HEK293 (cell line): Measurements from ENCODE around the gene GAS2L2.

Source experiments
- ATF2 ChIP-seq: fragments of 450-650 bp; formaldehyde crosslinking; IDR thresholded peaks from 2 replicates; pipeline ENCODE4 v1.5.1; 2016; ENCODE audit warnings: missing biosample characterization, missing genetic modification characterization, low read depth
- CTCF ChIP-seq: fragments of 450-650 bp; formaldehyde crosslinking; IDR thresholded peaks from 2 replicates; pipeline ENCODE4 v1.5.1; 2016; ENCODE audit warnings: missing biosample characterization, missing genetic modification characterization
- EGR2 ChIP-seq: fragments of 450-650 bp; formaldehyde crosslinking; IDR thresholded peaks from 2 replicates; pipeline ENCODE4 v1.5.1; 2016; ENCODE audit warnings: low read depth, missing biosample characterization, missing genetic modification characterization
- SCRT1 ChIP-seq: fragments of 450-650 bp; formaldehyde crosslinking; IDR thresholded peaks from 2 replicates; pipeline ENCODE4 v1.5.1; 2016; ENCODE audit warnings: missing biosample characterization, missing genetic modification characterization, borderline replicate concordance
- SP2 ChIP-seq: fragments of 450-650 bp; formaldehyde crosslinking; IDR thresholded peaks from 2 replicates; pipeline ENCODE4 v1.5.1; 2016; ENCODE audit warnings: missing biosample characterization, missing genetic modification characterization
- ZFP69B ChIP-seq: fragments of 450-650 bp; formaldehyde crosslinking; IDR thresholded peaks from 2 replicates; pipeline ENCODE4 v1.5.1; 2016; ENCODE audit warnings: missing biosample characterization, missing genetic modification characterization
- ZNF114 ChIP-seq: fragments of 450-650 bp; formaldehyde crosslinking; IDR thresholded peaks from 2 replicates; pipeline ENCODE4 v1.5.0; 2017; ENCODE audit warnings: missing biosample characterization, missing genetic modification characterization
- ZNF148 ChIP-seq: fragments of 450-650 bp; formaldehyde crosslinking; IDR thresholded peaks from 2 replicates; pipeline ENCODE4 v1.5.0; 2017; ENCODE audit warnings: missing biosample characterization, missing genetic modification characterization, borderline replicate concordance
- ZNF302 ChIP-seq: fragments of 450-650 bp; formaldehyde crosslinking; IDR thresholded peaks from 2 replicates; pipeline ENCODE4 v1.5.1; 2016; ENCODE audit warnings: missing biosample characterization, missing genetic modification characterization, low read depth
- ZNF341 ChIP-seq: fragments of 450-650 bp; formaldehyde crosslinking; IDR thresholded peaks from 2 replicates; pipeline ENCODE4; 2016; ENCODE audit warnings: low read depth, missing biosample characterization, missing genetic modification characterization
- ZNF513 ChIP-seq: fragments of 450-650 bp; IDR thresholded peaks from 2 replicates; pipeline ENCODE4 v1.5.1; 2018; ENCODE audit warnings: missing biosample characterization, missing genetic modification characterization
- ZNF623 ChIP-seq: fragments of 450-650 bp; formaldehyde crosslinking; IDR thresholded peaks from 2 replicates; pipeline ENCODE4 v1.5.1; 2016; ENCODE audit warnings: missing biosample characterization, missing genetic modification characterization
- ZNF677 ChIP-seq: fragments of 450-650 bp; IDR thresholded peaks from 2 replicates; pipeline ENCODE4 v1.5.0; 2018; ENCODE audit warnings: missing biosample characterization, mild to moderate bottlenecking, missing genetic modification characterization, moderate library complexity
- ZNF76 ChIP-seq: fragments of 450-650 bp; formaldehyde crosslinking; IDR thresholded peaks from 2 replicates; pipeline ENCODE4; 2016; ENCODE audit warnings: low read depth, missing biosample characterization, missing genetic modification characterization, borderline replicate concordance

- TF ChIP-seq CTCF (tag by site-specific recombination) (no peak), ZNF341 (no peak), ZFP69B (tag by site-specific recombination) (no peak), ZNF114 (tag by site-specific recombination) (no peak), ATF2 (tag by site-specific recombination) (no peak), ZNF76 (no peak), SP2 (tag by site-specific recombination) (no peak), ZNF148 (tag by site-specific recombination) (no peak), SCRT1 (no peak), ZNF677 (tag by site-specific recombination) (no peak), EGR2 (tag by site-specific recombination) (no peak), ZNF302 (tag by site-specific recombination) (no peak), ZNF513 (tag by site-specific recombination) (no peak), ZNF623 (tag by site-specific recombination) (no peak)
Observed at GRCh38 chr17:35749560-35750412, 3.3 kb downstream of the GAS2L2 start.
